H9 (cell line): ENCODE results near the gene NR3C2. TPM values are rescaled to one million over a fixed set of nuclear protein-coding genes. Genes with fewer than 3 reads are reported as not detected.

ENCODE experiments used
- DNase-seq: peaks from one replicate; pipeline ENCODE4 v3.0.0-alpha.2; 2017
- H2AFZ ChIP-seq: one replicate; pipeline ENCODE4 v1.6.1; 2013; ENCODE audit warnings: mild to moderate bottlenecking, low read length, control low read depth, moderate library complexity
- H2AK5ac ChIP-seq: 2 replicates; pipeline ENCODE4 v1.6.1; 2013; ENCODE audit warnings: low read length, control low read depth, mixed read lengths; ENCODE audit not compliant: insufficient read length
- H2BK120ac ChIP-seq: one replicate; pipeline ENCODE4 v1.6.1; 2013; ENCODE audit warnings: low read depth, mild to moderate bottlenecking, low read length, control low read depth, inconsistent platforms; ENCODE audit not compliant: poor library complexity, severe bottlenecking
- H2BK12ac ChIP-seq: 2 replicates; pipeline ENCODE4 v1.6.1; 2013; ENCODE audit warnings: low read length, control low read depth, mixed read lengths, low read depth; ENCODE audit not compliant: insufficient read length
- H2BK15ac ChIP-seq: 2 replicates; pipeline ENCODE4 v1.6.1; 2013; ENCODE audit warnings: low read depth, low read length, control low read depth
- H2BK20ac ChIP-seq: one replicate; pipeline ENCODE4 v1.6.1; 2013; ENCODE audit warnings: low read depth, mild to moderate bottlenecking, low read length, control low read depth, inconsistent platforms; ENCODE audit not compliant: poor library complexity, severe bottlenecking
- H2BK5ac ChIP-seq: 2 replicates; pipeline ENCODE4 v1.6.1; 2013; ENCODE audit warnings: low read length, control low read depth, mixed read lengths; ENCODE audit not compliant: insufficient read length
- H3K14ac ChIP-seq: 2 replicates; pipeline ENCODE4 v1.6.1; 2013; ENCODE audit warnings: low read length, control low read depth; ENCODE audit not compliant: insufficient read depth
- H3K18ac ChIP-seq: 2 replicates; pipeline ENCODE4 v1.6.1; 2013; ENCODE audit warnings: low read depth, mild to moderate bottlenecking, mixed read lengths, low read length, control low read depth; ENCODE audit not compliant: insufficient read length
- H3K23ac ChIP-seq: 2 replicates; pipeline ENCODE4 v1.6.1; 2013; ENCODE audit warnings: low read length, control low read depth, mixed read lengths, low read depth; ENCODE audit not compliant: insufficient read length
- H3K23me2 ChIP-seq: 2 replicates; pipeline ENCODE4 v1.6.1; 2013; ENCODE audit warnings: low read depth, mild to moderate bottlenecking, mixed read lengths, low read length, control low read depth; ENCODE audit not compliant: insufficient read length, poor library complexity, severe bottlenecking
- H3K27ac ChIP-seq: 2 replicates; pipeline ENCODE4 v1.5.1; 2013; ENCODE audit warnings: low read length, control low read depth, mixed read lengths, low read depth; ENCODE audit not compliant: insufficient read length
- H3K27me3 ChIP-seq: 2 replicates; pipeline ENCODE4 v1.6.1; 2013; ENCODE audit warnings: low read length, control low read depth, inconsistent platforms; ENCODE audit not compliant: insufficient read depth
- H3K4ac ChIP-seq: 2 replicates; pipeline ENCODE4 v1.6.1; 2013; ENCODE audit warnings: low read depth, mild to moderate bottlenecking, control low read depth, inconsistent platforms, low read length, moderate library complexity
- H3K4me1 ChIP-seq: 2 replicates; pipeline ENCODE4 v1.6.1; 2013; ENCODE audit warnings: low read length, control low read depth, inconsistent platforms; ENCODE audit not compliant: insufficient read depth
- H3K4me2 ChIP-seq: 2 replicates; pipeline ENCODE4 v1.6.1; 2013; ENCODE audit warnings: low read length, control low read depth, mixed read lengths; ENCODE audit not compliant: insufficient read length, insufficient read depth
- H3K56ac ChIP-seq: 2 replicates; pipeline ENCODE4 v1.6.1; 2013; ENCODE audit warnings: low read depth, mild to moderate bottlenecking, mixed read lengths, low read length, control low read depth; ENCODE audit not compliant: insufficient read length
- H3K79me1 ChIP-seq: 2 replicates; pipeline ENCODE4 v1.6.1; 2013; ENCODE audit warnings: low read depth, mild to moderate bottlenecking, moderate library complexity, low read length, control low read depth, inconsistent platforms; ENCODE audit not compliant: insufficient read depth, poor library complexity, severe bottlenecking
- H3K79me2 ChIP-seq: 2 replicates; pipeline ENCODE4 v1.6.1; 2013; ENCODE audit warnings: low read length, control low read depth, inconsistent platforms; ENCODE audit not compliant: insufficient read depth
- H3K9ac ChIP-seq: 2 replicates; pipeline ENCODE4 v1.6.1; 2013; ENCODE audit warnings: low read length, control low read depth, mixed read lengths; ENCODE audit not compliant: insufficient read length; ENCODE audit errors: extremely low read depth
- H3K9me3 ChIP-seq: one replicate; pipeline ENCODE4 v1.6.1; 2013; ENCODE audit warnings: low read depth, low read length, inconsistent platforms; ENCODE audit not compliant: control insufficient read depth
- H3T11ph ChIP-seq: one replicate; pipeline ENCODE4 v1.6.1; 2013; ENCODE audit warnings: mild to moderate bottlenecking, low read length, control low read depth, inconsistent platforms
- H4K20me1 ChIP-seq: one replicate; pipeline ENCODE4 v1.6.1; 2013; ENCODE audit not compliant: control insufficient read depth, insufficient read length, insufficient read depth
- H4K5ac ChIP-seq: 2 replicates; pipeline ENCODE4 v1.6.1; 2013; ENCODE audit warnings: low read depth, mild to moderate bottlenecking, mixed read lengths, low read length, control low read depth; ENCODE audit not compliant: insufficient read length
- H4K8ac ChIP-seq: replicated peaks from 2 replicates; pipeline ENCODE4 v1.6.1; 2013; ENCODE audit warnings: low read length, control low read depth, mixed read lengths, low read depth; ENCODE audit not compliant: insufficient read length
- H4K91ac ChIP-seq: 2 replicates; pipeline ENCODE4 v1.6.1; 2013; ENCODE audit warnings: low read depth, mild to moderate bottlenecking, moderate library complexity, mixed read lengths, low read length, control low read depth; ENCODE audit not compliant: insufficient read length
- H3K27ac Mint-ChIP-seq, 3 experiments: 2 replicates in 2 of 3; 3 replicates in 1 of 3; pipeline ENCODE4 v1.8.0; 2020 to 2021; ENCODE audit warnings: mixed read lengths in 3 of 3, mild to moderate bottlenecking in 1 of 3, moderate library complexity in 1 of 3
- H3K27me3 Mint-ChIP-seq: 2 replicates; pipeline ENCODE4 v1.8.0; 2021; ENCODE audit warnings: low read depth, mild to moderate bottlenecking, moderate library complexity, mixed read lengths
- H3K36me3 Mint-ChIP-seq, 3 experiments: 2 replicates in 2 of 3; 3 replicates in 1 of 3; pipeline ENCODE4 v1.8.0; 2020 to 2021; ENCODE audit warnings: low read depth in 3 of 3, mixed read lengths in 3 of 3; ENCODE audit not compliant: insufficient read depth in 1 of 3
- H3K4me1 Mint-ChIP-seq, 2 experiments: 2 replicates each; pipeline ENCODE4 v1.8.0; 2020; ENCODE audit warnings: mixed read lengths in 2 of 2
- H3K4me3 Mint-ChIP-seq, 2 experiments: 2 replicates in 1 of 2; 3 replicates in 1 of 2; pipeline ENCODE4 v1.8.0; 2020 to 2021; ENCODE audit warnings: mild to moderate bottlenecking in 2 of 2, mixed read lengths in 2 of 2, moderate library complexity in 1 of 2
- H3K9me3 Mint-ChIP-seq, 2 experiments: 2 replicates in 1 of 2; 3 replicates in 1 of 2; pipeline ENCODE4 v1.8.0; 2020; ENCODE audit warnings: mild to moderate bottlenecking in 2 of 2, mixed read lengths in 2 of 2, moderate library complexity in 1 of 2
- CTCF ChIP-seq: fragments of 200-600 bp; sonication (generic); conservative IDR thresholded peaks from 3 replicates; pipeline ENCODE4 v1.8.0; 2021; ENCODE audit warnings: antibody characterized with exemption, mild to moderate bottlenecking
- WGBS: extraction: QIAGEN DNeasy Blood & Tissue Kit; methylation state at CpG from one replicate; pipeline ENCODE4 v1.1.7; 2013; ENCODE audit warnings: missing lambda C conversion rate, low lambda C conversion rate, mixed read lengths; ENCODE audit not compliant: insufficient read length; ENCODE audit errors: extremely low coverage; 5-methylcytosine and 5-hydroxymethylcytosine counted together
- total RNA-seq: library from RNA; stranded (reverse); gene quantifications from 2 replicates; pipeline ENCODE4 v1.2.1, GENCODE V29; 2021

Gene NR3C2
- total RNA-seq, 1 experiment from 2014 or later: 1.4 TPM

- H4K91ac ChIP-seq: no peak overlapping the region
- no peaks in the 10 kb centered on the region for H3K23me2 ChIP-seq
- H4K5ac ChIP-seq: no peak overlapping the region
- H3K27me3 ChIP-seq: no peaks in the 10 kb centered on the region
- no peak overlapping the region for H3K4ac ChIP-seq
- no peak overlapping the region for H3K9ac ChIP-seq
- H2BK120ac ChIP-seq: no peak overlapping the region
- no peak for TF ChIP-seq CTCF
- no peak overlapping the region for H2BK20ac ChIP-seq
- H3K14ac ChIP-seq: no peak overlapping the region
- H2AK5ac ChIP-seq: no peak overlapping the region
- no peak overlapping the region for H2BK5ac ChIP-seq
- H3K27ac ChIP-seq: no peak overlapping the region
- no peaks in the 10 kb centered on the region for H3K4me1 Mint-ChIP-seq
- no peaks in the 10 kb centered on the region for H3K9me3 ChIP-seq
- H3K56ac ChIP-seq: no peak overlapping the region
- H3K4me3 Mint-ChIP-seq: no peak overlapping the region
- no peaks in the 10 kb centered on the region for H3K27me3 Mint-ChIP-seq
- H3K4me1 ChIP-seq: no peaks in the 10 kb centered on the region
- no peak overlapping the region for H4K8ac ChIP-seq
- no peak overlapping the region for H3K27ac Mint-ChIP-seq
- H4K20me1 ChIP-seq: no peaks in the 10 kb centered on the region
- no peaks in the 10 kb centered on the region for H3K36me3 Mint-ChIP-seq
- no peaks in the 10 kb centered on the region for H3K79me1 ChIP-seq
- peaks cover 0 to 2% of the 10 kb centered on the region in 2 experiments; a peak in 1 of 5 replicates for H3K9me3 Mint-ChIP-seq
- no peak overlapping the region for H3T11ph ChIP-seq
- WGBS: no CpG with 5 or more reads among the region's 3 CpGs
- no peak overlapping the region for H3K18ac ChIP-seq
- no peak overlapping the region for H3K4me2 ChIP-seq
- no peak overlapping the region for H3K23ac ChIP-seq
- no peak overlapping the region for H2AFZ ChIP-seq
- H2BK15ac ChIP-seq: 0 out of 2 replicates have a peak overlapping the region, but pooled peaks have one; percentile 97
- H2BK12ac ChIP-seq: no peak overlapping the region
- no peak for DNase-seq
- no peaks in the 10 kb centered on the region for H3K79me2 ChIP-seq
Observed at GRCh38 chr4:148235809-148236208, 206.4 kb downstream of the NR3C2 start.
